H4 (cell line): ENCODE results near the gene TIMM50. TPM values are rescaled to one million over a fixed set of nuclear protein-coding genes. Genes with fewer than 3 reads are reported as not detected.
"Not testable (repeated sequence)": the region's sequence is repeated elsewhere in the genome, so short reads cannot be mapped to it uniquely, and the experiment has no call there.

ENCODE experiments used
- DNase-seq: peaks from one replicate; pipeline ENCODE4 v3.0.0-alpha.2; 2015; ENCODE audit warnings: low spot score
- total RNA-seq: library from RNA; depleted of rRNA; stranded (reverse); fragments of >200 nt; shearing (Covaris generic); gene quantifications from 2 replicates; pipeline ENCODE4 v1.2.3, GENCODE V29; 2014; rRNA removed

TIMM50 gene
- total RNA-seq = 91.9 and 122 TPM in 2 replicates

DNA sequence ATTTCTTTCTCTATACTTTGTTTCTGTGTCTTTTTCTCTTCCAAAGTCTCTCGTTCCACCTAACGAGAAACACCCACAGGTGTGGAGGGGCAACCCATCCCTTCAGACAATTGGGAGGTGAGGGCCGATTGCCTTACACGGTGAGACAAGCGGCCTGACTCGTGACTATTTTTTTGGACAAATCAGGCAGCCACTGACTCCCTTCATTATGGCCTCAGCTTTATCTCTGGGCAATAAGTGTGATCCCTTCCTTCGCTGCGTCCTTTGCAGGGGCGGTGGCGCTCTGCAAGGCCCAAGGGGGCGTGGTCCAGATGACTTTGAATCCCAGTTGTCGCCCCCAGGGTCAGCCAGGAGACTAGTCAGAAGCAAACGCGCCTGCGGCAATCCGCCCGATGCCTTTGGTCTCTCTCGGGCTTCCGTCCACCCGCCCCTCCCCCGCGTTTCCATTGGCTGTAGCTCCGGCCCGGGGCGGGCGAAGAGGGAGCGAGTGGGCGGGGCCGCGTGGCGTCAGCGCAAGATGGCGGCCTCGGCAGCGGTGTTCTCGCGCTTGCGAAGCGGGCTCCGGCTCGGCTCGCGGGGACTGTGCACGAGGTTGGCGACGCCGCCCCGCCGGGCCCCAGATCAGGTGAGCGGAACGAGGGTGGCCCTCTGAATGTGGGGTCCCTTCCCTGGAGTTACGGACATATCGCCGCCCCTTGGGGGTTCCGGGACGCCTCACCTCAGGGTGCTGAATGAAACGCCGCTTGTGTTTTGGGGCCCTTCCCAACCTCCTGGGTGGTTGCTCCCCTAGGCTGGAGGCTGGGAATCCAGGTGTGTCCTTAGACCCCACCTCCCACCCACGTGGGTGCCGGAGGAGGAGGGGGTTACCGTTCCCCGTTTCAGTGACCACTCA is at the start of gene TIMM50:
Gene TIMM50 (plus strand): TSS at position 502 of the 892 bp plus-strand sequence. CDS start 16 bp downstream, at position 518.
- peak; percentile 94 for DNase-seq

DNA sequence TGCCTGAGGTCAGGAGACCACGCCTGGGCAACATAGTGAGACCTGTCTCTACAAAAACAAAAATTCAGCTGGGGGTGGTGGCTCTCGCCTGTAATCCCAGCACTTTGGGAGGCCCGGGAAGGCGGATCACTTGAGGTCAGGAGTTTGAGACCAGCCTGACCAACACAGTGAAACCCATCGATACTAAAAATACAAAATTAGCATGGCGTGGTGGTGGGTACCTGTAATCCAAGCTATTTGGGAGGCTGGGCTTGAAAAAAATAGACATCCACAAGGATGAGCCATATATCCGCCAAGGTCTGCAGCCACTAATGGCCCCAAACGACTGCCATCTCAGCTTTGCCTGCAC is 48.0 kb upstream of the TIMM50 start:
- no peak for DNase-seq

GRCh38 chr19:39433480-39434079 is 47.1 kb upstream of the TIMM50 start:
- no peak for DNase-seq

GRCh38 chr19:39434123-39435076 is 46.2 kb upstream of the TIMM50 start:
- no peak for DNase-seq

DNA sequence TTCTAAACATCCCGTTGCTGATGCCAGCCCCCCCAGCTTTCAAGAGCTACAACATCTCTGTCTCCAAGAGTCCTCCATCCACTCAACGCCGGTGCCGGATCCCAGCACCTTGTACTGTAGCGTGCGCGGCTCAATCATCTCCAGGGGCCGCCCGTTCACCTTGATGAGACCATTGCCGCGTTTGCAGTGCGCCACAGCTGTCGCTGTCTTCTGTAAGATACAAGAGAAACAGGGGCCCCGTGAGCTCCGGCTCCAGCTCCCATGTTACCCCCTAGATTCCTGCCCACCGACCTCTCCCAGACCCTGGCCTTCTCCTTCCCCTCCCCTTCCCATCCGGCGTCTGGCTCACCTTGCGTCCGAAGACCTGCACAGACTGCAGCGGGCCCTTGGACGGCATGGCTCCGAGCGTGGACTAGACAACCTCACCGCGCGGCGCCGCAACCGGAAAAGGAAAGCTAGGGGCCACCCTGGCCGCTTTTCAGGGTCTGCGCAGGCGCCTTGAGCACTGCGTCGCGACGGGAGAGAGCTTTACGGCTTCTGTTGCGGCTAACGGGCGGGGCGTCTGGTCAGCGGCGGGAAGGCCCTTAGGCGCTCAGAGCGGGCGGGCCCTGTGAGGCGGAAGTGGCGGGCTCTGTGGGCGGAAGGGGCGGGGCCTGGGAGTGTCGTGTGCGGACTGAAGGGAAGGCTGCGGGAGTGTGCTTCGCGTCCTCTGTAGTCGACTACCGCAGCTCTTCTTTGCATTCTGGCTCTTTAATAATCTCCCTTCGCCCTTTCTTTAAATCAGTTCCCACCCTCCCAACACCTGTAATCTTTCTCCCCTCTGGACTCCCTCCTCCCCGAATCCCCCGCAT is 44.9 kb upstream of the TIMM50 start, which contains the start of gene RPS16:
Gene RPS16 (minus strand): TSS at position 451 of the 851 bp plus-strand sequence. CDS start 54 bp downstream, at position 397.
- peak; percentile 98 for DNase-seq

DNA sequence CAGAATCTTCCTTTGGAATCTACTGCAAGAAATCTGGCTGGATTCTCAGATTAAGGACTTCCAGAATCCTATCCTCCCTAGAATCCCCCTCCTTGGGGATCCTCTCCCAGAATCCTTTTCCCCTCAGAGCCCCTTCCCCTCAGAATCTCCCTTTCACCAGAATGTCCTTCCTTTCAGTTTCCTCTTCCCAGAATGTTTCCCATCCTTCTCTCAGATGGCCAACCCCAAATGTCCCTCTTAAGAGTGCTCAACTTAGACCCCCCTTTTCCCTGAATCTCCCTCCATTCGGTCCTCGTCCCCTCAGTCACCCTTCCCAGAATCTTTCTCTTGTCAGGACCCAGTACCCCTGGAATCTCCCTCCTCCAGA is 44.3 kb upstream of the TIMM50 start:
- no peak for DNase-seq

- no peak for DNase-seq
These were observed 42.2 kb upstream of the TIMM50 start for GRCh38 chr19:39438270-39438934.

GRCh38 chr19:39444598-39445195 is 35.9 kb upstream of the TIMM50 start:
- DNase-seq = no peak

DNA sequence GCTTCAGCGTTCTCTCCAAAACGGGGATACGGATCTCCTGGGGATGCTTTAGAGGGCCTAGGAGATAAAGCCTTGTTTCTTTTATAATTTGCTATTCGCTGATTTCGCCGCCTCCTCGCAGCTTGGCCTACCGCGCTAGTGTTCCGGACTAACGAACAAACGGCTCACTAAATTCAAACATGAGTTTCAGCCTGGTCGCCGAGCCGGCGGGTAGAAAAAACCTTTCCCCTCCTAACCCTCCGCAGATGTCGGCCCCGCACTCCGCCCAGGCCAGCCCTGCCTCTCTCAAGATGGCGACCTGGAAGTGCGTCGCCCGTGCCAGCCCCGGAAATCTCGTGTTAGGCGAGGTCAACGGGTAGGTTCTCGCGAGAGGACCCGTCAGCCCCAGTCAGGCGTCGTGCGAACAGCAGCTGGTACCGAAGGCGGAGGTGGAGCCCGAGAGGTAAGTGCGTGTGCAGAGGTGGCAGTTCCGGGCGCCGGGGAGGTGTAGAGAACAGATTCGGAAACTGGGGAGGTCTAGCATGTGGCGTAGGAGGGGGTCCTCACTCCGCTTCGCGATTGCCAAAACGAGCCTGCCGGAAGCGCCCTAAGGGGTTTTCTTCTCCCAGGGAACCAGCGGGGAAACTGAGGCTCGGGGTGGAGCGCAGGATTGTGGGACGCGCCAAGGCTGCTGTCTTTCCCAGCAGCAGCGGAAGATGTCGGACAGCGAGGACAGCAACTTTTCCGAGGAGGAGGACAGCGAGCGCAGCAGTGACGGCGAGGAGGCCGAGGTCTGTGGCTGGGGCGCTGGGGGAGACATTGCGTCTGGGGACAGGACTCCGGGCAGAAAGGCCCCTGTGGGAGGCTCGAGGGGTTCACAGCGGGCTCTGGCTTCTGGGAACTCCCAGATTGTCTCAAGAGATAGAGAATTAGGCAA is 35.2 kb upstream of the TIMM50 start, which contains the start of gene SUPT5H:
Gene SUPT5H (plus strand): TSS at position 387 of the 916 bp plus-strand sequence. CDS start 309 bp downstream, at position 696.
- peak; percentile 99 for DNase-seq

GRCh38 chr19:39446365-39447084 is 34.1 kb upstream of the TIMM50 start:
- no peak for DNase-seq

DNA sequence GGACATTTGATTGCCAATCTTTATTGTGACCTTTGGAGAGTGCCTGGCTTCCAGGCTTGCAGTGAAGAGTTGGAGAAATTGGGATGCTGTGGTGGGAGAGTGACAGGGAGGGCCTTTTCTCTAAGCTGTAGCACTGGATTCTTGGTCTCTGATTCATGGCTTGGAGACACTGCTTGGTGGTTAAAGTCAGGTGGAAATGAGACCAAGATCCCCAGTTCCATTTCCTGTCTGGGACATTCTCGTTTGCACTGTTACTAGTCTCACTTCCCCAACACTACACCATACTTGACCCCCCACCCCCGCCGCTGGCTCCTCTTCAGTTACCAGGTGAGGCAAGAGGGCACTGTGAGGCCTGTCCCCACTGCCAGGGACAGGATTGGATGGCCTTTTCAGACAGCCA is 32.4 kb upstream of the TIMM50 start:
- no peak for DNase-seq

DNA sequence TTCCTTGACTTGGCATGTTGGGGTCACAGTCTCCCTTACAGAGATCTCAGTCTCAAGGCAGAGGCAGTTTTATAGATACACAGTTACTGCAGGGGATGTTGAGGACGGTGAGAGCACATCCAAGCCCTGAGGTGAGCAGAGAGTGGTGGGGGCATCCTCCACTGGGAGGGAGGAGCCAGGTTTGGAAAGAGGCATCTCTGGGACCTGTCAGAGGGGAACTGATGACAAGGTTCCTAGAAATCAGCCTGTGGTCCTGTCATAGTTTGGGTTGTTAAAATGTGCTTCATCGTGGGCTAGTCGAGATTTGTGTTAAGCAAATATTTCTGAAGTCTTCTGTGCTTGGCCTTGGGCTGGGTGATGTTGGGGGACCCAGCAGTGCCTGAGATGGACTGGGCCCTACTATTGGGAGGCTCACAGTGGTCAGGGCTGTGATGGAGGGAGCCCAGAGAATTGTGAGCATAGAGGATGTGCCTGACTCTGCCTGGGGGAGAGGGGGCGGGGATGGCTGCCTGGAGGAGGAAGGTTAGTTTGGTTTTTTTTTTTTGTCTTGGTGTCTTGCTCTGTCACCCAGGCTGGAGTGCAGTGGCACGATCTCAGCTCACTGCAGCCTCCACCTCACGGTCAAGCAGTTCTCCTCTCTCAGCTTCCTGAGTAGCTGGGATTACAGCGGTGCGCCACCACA is 31.4 kb upstream of the TIMM50 start:
- DNase-seq = no peak

- not testable (repeated sequence) for DNase-seq
These were observed 29.4 kb upstream of the TIMM50 start for GRCh38 chr19:39451257-39451656.

- no peak for DNase-seq
These were observed 17.2 kb upstream of the TIMM50 start for GRCh38 chr19:39463403-39463802.

- DNase-seq = no peak
These were observed 14.5 kb upstream of the TIMM50 start for GRCh38 chr19:39465956-39466747.

DNA sequence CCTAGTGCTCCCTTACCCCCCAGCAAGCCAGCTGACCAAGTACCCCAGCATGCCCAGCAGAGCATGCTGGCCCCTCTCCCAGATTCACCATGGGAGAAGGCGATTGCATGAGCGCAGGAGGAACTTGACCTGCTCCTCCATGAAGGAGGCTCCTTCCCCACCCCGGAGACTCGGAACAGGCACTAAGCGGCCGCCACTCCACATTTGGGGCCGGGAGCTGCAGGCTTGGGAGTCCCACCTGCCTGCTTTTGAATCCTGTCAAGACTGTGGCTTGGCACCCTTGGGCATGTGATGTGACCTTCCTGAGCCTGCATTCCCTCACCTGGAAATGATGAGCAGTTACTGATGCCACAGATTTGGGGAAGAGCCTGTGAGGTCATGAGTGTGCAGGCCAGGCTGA is 12.7 kb upstream of the TIMM50 start:
- DNase-seq = no peak

GRCh38 chr19:39469036-39469435 is 11.6 kb upstream of the TIMM50 start:
- no peak for DNase-seq
